T follicular helper cell (primary cell): ENCODE results near the gene TTYH3.
"Not testable (repeated sequence)": the region's sequence is repeated elsewhere in the genome, so short reads cannot be mapped to it uniquely, and the experiment has no call there.

ENCODE experiments used
- DNase-seq: peaks from one replicate; pipeline ENCODE4 v3.0.0-alpha.2; 2020; ENCODE audit warnings: low read depth

TTYH3 gene

DNA sequence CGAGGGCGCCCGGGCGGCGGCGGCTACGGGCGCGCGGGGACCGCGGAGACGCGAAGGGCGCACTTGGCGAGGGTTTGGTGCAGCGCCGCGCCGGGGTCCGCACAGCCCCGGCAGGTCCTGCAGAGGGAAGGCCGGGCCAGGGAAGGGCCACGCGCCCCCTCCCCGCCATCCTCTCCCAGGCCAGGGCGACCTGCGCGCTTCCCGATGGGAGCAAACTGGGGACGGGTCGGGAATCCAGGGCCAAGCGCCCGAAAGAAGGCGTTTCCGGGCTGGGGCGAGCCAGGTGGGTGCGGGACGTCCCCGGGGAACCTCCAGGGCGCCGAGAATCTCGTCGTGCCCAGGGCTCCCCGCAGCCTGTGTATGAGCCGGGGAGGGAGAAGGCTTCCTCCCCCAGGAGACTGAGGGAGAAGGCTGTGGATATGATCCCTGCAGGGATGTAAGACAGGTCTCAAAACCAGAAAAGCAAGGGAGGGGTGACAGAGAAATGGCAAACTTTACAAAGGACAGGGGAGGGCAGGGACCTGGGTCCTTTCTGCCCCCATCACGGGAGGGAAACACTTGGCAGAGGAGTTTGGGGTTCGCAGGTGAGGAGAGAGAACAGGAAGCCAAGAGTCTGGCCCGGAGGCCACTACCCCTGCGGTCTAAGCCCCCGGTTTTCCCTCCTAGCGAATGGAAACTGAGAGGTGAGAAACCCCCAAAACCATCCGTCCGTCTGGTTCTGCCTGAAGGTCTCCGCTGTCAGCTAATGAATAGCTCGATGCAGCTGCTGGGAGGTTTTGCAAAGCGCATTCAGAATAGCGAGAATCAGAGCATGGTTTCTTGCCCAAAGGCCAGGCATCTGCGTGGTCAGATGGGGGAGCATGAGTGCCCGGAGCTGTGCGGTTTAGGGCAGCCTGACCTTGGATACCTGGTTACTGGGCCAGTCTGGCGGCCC lies 56.9 kb downstream of the TTYH3 start:
- DNase-seq = no peak

DNA sequence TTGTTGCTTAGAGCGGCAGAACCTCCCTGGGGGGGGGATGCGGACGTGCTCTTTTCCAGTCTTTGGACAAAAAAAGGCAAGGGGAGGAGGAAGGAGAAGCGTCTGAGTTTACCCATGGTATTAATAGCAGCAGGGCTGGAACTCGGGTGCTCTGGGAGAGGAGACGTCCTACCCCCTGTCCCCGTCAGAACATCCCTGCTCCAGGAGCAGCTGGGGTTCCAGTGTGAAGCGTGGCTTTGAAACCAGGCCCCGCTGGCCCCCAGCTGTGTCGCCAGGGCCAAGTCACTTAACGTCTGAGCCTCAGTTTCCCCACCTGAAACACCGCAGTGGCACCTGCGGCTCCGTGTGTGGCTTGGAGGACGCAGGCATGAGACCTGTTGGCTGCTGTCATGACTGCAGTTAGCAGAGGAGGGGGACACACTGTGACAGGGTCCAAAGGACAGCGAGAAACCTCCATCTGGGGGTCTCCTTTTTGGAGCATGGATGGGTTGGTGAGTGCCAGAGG lies 57.6 kb downstream of the TTYH3 start:
- DNase-seq = no peak

DNA sequence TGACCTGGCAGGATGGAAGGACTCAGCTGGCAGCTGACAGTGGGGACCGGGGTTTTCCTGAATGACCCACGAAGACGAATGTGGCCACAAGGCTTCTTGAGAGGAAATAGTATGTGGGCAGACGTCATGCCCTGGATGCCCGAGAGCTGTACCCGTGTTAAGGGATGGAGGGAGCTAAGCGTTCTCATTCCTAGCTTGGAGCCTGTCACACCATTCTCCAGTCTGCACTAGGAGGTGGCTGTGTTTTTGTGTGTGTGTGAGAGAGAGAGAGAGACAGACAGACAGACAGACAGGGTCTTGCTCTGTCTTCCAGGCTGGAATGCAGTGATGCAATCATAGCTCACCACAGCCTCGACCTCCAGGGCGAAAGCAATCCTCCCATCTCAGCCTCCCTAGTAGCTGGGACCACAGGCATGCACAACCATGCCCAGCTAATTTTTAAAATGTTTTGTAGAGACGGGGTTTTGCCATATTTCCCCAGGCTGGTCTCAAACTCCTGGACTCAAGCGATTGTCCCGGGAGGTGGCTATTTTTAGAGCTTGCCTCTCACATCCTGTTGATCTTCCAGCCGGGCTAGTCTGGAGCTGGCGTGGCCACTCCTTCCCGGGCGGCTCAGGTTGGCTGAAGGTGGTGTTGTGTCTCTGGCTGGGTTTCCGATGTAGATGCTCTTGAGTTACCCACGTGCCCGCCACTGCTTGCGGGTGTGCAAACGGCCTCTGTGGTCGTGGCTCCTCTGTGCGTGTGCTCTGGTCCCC lies 58.3 kb downstream of the TTYH3 start:
- DNase-seq = no peak

DNA sequence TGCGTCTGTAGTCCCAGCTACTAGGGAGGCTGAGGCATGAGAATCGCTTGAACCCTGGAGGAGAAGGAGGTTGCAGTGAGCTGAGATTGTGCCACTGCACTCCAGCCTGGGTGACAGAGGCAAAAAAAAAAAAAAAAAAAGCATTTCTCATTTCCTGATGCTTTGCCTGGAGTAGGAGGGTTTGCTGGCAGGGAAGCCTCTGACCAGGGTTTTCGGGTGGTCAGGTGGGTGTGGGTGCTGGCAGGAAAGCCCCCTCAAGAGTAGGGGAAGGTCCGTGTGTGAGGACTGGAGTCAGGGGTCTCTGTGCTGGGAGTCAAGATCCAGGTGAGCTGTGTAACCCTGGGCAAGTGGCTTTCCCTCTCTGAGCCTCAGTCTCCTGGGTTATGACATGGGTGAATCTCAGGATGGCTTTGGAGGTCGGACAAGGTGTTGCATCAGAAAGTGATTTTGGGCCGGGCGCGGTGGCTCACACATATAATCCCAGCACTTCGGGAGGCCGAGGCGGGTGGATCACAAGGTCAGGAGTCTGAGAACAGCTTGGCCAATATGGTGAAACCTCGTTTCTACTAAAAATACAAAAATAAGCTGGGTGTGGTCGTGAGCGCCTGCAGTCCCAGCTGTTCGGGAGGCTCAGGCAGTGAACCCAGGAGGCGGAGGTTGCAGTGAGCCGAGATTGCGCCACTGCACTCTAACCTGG lies 59.4 kb downstream of the TTYH3 start:
- DNase-seq = no peak

DNA sequence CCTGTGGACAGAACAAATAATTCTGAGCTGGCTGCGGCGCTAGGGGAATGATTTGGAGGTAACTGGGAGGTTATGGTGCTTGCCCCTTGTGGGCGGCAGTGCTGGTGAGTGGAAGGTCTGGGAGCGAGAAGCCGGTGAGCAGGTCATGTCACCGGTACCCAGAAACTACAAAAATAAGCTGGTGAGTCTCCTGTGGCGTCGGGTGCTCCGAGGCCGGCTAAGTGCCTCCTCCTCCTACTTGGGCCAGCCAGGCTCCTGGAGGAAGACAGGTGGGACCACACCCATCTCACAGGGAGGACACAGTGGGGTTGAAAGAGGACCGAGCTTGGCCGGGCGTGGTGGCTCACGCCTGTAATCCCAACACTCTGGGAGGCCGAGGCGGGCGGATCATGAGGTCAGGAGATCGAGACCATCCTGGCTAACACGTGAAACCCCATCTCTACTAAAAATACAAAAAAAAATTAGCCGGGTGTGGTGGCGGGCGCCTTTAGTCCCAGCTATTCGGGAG lies 60.2 kb downstream of the TTYH3 start:
- not testable (repeated sequence) for DNase-seq

DNA sequence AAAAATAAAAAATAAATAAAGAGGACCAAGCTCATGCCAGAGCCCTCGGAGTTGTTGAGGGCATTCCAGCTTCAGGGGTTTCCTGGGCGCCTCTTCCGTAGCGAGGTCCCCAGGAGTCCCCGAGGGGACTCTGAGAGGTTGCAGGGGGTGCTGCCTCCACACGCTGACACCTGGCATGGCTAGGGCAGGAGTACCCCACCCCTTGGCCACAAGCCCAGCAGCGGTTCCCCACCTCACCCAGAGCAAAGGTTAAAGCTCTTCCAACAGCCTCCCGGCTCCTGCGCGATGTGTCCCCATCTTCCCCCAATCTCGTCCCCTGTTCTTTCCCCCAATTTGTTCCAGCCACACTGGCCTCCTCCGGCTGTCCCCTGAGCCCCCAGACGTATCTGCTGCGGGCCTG lies 60.8 kb downstream of the TTYH3 start:
- no peak for DNase-seq

DNA sequence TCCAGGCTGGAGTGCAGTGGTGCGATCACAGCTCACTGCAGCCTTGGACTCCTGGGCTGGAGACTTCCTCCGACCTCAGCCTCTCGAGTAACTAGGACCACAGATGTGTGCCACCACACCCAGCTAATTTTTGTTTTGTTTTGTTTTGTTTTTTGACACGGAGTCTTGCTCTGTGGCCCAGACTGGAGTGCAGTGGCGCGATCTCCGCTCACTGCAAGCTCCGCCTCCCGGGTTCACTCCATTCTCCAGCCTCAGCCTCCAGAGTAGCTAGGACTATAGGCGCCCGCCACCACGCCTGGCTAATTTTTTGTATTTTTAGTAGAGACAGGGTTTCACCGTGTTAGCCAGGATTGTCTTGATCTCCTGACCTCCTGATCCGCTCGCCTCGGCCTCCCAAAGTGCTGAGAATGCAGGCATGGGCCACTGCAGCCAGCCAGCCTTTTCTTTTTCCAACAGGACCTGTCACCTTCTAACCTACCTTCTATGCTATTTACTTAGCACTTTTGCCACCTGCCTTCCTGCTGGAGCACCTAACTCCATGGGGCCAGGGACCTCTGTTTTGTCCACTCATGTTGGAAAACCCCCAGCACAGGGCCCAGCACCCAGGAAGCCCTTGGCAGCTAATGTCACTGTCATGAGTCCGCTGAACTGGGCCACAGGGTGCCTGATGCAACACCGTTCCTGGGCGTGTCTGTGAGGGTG lies 61.8 kb downstream of the TTYH3 start:
- DNase-seq = not testable (repeated sequence)

DNA sequence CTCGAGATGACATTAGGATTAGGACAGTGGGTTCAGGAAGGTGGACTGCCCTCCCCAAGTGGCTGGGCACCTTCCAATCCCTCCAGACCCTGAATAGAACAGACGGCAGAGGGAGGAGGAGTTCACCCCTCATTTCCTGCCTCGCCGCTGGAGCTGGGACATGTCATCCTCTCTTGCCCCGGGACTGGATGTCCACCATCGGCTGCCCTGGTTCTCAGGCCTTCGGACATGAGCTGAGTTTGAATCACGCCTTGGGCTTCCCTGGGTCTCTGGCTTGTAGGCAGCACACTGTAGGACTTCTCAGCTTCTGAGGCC lies 62.3 kb downstream of the TTYH3 start:
- DNase-seq = not testable (repeated sequence)

DNA sequence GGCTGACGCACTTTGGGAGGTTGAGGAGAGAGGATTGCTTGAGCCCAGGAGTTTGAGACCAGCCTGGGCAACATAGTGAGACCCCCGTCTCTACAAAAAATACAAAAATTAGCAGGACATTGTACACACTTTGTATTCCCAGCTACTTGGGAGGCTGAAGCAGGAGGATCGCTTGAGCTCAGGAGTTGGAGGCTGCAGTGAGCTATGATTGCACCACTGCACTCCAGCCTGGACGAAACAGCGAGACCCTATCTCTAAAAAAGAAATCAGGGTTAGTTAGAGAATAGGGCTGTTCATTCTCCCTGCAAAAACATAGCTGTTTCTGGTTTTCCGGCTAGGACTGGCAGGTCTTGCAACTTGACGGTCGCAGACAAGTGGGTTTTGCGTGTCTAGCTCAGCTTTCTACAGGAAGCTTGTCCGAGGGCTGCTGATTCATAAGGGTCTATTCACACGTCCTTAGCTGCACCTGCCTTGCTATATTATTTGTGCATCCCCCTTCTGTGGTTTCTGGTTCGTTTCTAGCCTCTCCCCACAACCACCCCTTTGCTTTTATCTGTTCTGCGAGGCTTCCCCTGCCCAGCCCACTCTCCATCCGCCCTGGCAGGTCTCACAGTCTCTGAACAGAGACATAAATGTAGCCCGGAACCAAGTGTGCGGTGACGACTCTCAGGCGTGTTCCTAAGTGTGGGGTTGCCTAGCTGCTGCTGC lies 66.9 kb downstream of the TTYH3 start:
- peak; percentile 23 for DNase-seq

DNA sequence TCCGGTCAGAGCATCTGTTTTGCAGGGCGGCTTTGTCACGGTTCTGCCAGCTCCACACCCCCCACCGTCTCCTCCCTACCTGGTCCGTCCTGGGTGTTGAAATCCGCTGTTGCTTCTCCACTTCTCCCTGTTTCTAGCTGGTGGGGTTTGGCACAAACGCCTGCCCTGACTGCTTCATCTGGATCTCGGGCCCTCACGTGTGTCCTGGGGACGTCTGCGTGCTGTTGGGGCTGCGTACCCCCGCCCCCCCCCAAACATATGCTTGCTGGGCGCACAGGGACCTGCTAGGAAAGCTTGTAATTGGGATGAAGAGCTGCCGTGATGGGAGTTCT lies 67.5 kb downstream of the TTYH3 start:
- no peak for DNase-seq

DNA sequence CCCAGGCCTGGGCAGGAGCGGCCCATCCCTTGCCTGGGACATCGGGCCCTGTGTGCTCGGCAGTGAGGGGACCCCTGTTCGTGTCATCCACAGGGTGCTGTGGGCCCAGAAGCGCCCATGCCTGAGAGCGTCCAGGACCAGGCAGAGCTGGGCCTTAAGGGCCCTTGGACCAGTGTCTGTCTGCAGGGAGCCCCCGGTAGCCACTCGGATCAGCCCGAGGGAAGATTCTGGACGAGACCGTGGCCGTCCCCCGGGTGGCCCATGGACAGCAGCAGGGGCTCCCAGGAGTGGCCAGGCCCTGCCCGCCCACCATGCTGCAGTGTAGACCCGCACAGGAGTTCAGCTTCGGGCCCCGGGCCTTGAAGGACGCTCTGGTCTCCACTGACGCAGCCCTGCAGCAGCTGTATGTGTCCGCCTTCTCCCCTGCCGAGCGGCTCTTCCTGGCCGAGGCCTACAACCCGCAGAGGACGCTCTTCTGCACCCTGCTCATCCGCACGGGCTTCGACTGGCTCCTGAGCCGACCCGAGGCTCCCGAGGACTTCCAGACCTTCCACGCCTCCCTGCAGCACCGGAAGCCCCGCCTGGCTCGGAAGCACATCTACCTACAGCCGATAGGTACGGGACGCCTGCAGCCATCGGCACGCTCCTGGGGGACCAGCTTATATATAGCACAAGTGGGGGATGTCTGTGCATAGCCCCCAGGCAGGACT lies 68.5 kb downstream of the TTYH3 start:
- DNase-seq = no peak

DNA sequence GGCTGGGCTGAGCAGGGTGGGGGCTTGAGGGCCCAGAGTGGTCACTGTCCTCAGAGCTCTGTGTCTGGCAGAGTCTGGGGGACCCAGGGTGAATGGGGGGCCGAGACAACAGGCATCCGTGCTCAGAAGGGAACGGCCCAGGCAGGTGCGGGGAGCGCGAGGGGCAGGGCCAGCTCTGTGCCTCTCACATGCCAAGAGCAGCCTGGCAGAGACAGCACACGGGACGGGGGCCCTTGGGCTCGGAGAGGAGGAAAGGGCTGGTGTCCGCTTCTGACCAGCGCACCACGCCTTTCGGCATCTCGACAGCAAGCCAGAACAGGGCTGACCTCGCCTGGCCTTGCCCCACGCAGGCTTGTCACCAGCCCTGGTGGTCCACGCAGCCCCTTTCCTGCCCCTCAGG lies 69.6 kb downstream of the TTYH3 start:
- DNase-seq = no peak

DNA sequence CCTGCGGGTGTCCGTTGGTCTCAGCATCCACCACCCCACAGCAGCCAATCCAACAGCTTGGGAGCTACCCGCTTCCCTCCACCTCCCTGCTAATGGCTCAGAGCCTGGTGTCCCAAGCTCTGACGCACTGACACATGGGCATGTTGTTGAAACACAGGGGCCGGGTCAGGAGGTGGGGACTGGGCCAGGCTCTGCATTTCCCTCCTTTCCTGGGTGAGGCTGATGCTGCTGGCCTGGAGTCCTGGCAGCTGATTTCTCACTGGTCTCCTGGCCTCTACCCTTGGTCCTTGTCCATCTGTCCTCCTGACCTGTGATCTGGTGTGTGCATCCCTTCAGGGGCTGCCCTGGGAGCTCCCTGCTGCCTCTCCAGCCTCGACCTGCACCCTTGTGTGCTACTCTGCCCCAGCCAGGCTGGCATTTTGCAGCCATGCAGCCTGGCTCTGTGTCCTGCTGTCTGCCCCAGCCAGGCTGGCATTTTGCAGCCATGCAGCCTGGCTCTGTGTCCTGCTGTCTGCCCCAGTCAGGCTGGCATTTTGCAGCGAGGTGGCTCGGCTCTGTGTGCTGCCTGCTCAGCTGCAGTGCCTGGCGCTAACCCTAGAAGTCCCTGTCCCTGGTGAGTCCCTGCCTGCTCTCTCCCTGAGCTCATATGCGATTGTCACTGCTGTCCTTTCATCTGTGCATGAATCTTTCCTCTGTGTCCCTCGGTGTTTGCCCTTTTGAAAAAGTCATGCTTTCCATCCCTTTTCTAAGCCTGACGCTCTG lies 70.2 kb downstream of the TTYH3 start:
- no peak for DNase-seq

DNA sequence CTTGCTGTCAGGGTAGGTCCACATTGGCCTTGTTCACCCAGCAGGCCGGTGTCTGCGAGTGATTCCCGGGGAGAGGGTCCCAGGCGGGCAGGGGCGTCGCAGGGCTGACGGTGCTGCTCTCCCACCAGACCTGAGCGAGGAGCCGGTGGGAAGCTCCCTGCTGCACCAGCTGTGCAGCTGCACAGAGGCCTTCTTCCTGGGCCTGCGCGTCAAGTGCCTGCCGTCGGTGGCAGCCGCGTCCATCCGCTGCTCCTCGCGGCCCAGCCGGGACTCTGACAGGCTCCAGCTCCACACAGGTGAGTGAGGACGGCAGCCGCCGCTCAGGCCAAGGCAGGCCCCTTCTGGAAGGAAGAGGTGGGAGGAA lies 70.8 kb downstream of the TTYH3 start:
- DNase-seq = no peak

DNA sequence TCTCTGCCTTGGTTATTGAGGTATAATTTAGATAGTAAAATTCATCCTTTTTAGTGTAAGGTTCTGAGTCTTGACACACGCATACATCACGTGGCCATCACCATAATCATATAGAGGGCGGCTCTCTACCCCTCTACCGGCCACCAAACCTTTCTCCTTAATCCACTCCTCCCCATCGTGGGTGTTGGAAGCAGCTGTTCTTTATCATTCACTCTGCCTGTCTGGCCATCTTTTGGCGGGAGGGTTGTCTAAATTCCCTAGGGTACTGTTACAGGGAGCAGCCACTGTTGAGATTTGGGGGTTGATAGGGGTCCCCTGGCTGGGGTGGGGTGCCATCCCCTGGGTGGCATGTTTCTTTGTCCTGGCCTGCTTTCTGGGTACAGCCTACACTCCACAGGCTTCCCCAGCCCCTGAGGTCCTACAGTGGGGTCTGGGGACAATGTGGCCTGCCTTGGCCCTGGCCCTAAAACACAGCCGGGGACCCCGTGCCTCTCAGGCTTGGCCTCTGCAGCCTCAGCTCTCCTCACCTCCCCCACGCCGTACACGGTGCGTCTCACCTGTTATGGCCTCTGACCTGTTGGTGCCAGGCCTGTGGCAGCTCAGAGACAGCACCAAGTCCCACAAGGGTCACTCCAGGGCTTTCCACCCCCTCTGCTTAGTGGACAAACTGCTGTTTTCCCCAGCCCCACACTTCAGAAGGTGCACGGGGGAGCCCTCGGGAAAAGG lies 73.7 kb downstream of the TTYH3 start:
- no peak for DNase-seq

DNA sequence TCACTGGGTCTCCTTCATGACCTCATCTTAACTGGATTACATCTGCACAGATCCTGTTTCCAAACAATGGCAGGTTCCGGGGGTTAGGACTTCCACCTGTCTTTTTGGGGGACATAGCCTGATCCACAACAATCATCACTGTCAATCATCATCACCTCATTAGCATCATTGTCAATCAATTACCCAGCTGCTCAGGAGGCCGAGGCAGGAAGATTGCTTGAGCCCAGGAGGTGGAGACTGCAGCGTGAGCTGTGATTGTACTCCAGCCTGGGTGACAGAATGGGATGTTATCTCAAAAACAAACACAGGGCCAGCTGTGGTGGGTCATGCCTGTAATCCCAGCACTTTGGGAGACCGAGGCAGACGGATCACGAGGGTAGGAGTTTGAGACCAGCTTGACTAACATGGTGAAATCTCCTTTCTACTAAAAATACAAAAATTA lies 74.9 kb downstream of the TTYH3 start:
- DNase-seq = no peak

DNA sequence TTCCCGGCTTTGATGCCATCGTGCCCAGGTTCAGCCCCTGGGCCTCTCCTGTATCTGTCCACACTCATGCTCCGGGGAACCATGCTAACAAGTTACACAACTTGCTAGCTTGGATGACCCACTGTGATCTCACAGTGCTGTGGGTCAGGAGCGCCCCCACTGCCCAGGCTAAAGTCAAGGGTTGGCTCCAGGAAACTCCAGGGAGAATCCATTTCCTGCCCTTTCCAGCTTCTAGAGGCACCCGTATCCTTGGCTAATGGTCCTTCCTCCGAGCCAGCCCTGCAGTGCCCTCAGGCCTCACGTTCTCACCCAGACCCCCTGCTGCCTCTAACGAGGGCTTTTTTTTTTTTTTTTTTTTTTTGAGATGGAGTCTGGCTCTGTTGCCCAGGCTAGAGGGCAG lies 75.7 kb downstream of the TTYH3 start:
- DNase-seq = no peak

DNA sequence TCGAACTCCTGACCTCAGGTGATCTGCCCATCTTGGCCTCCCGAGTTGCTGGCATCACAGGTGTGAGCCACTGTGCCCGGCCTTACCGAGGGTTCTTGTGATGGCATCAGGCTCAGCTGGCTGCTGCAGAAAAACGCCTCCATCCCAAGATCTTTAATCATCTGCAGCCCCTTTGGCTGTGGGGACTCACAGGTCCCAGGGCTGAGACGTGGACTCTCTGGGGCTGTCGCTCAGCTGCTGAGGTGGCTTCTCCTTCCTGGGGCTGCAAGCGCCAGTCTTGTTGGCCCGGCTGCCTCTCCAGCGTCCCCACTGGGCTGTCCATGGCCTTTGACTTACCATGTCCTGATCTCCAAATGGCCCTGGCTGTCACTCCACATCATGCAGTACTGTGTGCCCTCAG lies 76.3 kb downstream of the TTYH3 start:
- DNase-seq = no peak
